Activated CD8-positive, alpha-beta memory T cell treated with anti-CD3 and anti-CD28 coated beads for 1 hour (primary cell): ENCODE data around the gene FADD.
"Not testable (repeated sequence)": the region's sequence is repeated elsewhere in the genome, so short reads cannot be mapped to it uniquely, and the experiment has no call there.

Source experiments
- DNase-seq, 2 donors: peaks; one replicate each; pipeline ENCODE4 v3.0.0-alpha.2; 2020; ENCODE audit warnings: low read depth in 1 of 2; ENCODE audit errors: extremely low read depth in 1 of 2

FADD gene

DNA sequence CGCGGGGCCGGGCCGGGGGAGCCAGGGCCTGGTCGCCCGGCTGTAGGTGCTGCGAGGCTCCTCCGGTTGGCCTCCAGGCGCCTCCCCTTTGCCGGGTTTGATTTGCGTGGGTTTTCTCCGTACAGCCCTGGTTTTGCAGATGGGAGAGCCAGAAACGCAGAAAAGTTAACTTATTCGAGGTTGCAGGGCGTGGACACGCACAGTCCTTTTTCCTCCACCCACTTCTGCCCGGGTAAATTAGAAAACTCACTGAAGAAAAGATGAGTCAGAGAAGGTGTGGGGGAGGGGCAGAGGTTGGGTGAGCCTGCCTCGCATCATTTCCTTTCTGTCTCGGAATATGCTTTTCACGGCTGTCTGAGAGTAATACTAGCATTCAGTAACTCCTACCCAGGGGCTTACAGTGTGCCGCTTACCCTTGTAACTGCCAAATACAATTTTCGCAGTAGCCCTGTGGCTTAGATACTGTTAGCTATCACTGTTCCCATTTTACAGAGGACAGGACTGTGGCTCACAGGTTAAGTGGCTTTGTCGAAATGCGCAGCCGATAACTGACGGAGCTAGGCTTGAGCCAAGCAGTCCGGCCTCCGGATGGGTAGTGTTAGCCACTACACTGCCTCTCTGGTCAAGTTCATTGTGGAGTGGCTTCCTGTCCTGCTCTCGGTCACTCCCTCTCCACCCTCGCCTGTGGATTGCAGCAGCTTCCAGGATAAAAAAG, 812 bp downstream of the FADD start:
- DNase-seq: peak; percentile 77 to 89

DNA sequence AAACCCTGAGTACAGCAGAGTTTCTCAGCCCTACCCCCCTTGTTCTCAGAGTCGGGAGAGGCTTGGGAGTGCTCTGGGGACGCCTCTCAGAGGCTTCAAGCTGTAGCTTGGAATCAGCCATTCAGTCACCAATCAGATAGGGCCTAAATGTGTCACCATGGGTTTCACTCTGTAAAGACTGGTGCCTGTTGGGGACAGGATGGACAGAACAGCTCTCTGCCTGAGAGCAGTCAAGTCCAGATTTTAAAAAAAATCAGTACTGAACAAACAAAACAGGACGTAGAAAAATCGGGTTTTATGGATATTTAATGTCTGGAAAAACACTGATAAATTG, 1.3 kb downstream of the FADD start:
- no peak for DNase-seq

DNA sequence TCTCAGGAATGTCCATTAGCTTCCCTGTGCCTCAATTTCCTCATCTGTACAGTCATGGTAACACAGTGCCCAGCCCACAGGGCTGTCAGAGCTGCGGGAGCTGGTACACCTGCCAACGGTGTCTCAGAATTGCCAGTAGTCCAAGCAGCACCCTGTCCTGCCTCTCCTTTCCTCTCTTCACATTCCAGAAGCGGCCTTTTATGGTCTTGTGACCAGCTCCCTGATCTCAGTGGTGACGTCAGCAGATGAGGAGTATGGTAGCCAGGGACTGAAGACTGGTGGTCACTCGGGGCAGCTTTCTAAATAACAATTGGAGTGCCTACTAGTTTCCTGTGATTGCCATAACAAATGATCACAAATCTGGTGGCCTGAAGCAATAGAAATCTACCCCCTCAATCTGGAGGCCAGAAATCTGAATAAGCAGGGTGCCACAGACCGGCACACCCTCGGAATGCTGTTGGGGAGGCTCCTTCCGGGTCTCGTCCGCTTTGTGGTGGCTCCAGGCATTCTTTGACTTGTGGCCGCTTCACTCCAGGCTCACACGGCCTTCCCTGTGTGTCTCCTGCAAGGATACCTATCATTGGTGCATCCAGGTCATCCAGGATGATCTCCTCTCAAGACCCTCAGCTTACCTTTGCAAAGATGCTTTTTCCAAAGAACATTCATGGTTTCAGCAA, 2.1 kb downstream of the FADD start:
- DNase-seq: no peak

DNA sequence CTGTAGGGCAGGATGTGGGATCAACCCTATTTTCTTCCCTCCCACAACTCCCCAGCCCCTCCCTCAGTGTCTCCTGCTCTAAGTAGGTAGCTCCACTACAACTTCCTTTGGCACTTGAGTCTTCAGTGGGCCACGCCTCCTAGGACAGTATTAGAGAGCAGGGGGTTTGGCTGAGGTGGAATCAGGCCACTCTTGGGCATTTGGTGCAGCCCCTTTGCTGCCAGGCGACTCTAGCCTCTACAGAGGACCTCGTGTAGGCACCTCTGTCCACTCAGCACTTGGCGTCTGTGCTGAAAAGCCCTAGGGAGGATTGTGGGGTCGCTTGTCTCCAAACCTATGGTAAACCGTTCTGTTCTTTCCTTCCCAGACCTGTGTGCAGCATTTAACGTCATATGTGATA, 2.7 kb downstream of the FADD start:
- DNase-seq: no peak

DNA sequence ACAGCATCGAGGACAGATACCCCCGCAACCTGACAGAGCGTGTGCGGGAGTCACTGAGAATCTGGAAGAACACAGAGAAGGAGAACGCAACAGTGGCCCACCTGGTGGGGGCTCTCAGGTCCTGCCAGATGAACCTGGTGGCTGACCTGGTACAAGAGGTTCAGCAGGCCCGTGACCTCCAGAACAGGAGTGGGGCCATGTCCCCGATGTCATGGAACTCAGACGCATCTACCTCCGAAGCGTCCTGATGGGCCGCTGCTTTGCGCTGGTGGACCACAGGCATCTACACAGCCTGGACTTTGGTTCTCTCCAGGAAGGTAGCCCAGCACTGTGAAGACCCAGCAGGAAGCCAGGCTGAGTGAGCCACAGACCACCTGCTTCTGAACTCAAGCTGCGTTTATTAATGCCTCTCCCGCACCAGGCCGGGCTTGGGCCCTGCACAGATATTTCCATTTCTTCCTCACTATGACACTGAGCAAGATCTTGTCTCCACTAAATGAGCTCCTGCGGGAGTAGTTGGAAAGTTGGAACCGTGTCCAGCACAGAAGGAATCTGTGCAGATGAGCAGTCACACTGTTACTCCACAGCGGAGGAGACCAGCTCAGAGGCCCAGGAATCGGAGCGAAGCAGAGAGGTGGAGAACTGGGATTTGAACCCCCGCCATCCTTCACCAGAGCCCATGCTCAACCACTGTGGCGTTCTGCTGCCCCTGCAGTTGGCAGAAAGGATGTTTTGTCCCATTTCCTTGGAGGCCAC, 3.3 kb downstream of the FADD start:
- no peak for DNase-seq

DNA sequence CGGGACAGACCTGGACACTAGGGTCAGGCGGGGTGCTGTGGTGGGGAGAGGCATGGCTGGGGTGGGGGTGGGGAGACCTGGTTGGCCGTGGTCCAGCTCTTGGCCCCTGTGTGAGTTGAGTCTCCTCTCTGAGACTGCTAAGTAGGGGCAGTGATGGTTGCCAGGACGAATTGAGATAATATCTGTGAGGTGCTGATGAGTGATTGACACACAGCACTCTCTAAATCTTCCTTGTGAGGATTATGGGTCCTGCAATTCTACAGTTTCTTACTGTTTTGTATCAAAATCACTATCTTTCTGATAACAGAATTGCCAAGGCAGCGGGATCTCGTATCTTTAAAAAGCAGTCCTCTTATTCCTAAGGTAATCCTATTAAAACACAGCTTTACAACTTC, 3.9 kb downstream of the FADD start:
- DNase-seq: no peak

DNA sequence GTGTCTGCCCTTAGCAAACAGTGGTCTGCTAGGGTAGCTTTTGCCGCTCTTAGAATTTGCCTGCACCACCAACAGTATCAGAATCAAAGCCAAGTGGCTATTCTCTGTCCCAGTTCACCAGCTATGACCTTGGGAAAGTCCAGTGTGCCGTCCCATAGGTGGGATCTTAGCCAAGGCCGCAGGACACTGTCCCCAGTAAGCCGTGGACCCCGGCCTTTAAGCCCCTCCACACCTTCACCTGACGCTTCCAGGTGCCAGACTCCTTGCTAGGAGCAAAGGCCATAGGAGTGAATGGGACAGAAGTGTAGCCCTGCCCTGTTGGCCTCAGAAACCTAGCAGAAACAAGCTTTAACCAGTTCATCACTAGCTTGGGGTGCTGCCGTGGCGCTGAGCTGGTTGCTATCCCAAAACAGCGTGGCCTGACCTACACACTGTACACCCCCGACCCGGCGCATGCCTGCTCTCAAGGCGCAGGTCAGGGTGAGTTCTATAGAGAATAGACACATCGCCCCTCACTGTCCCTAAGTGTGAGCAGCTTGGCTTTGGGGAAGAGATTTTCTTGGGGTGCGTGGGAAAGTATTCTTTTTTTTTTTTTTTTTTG, 4.5 kb downstream of the FADD start:
- DNase-seq: no peak

DNA sequence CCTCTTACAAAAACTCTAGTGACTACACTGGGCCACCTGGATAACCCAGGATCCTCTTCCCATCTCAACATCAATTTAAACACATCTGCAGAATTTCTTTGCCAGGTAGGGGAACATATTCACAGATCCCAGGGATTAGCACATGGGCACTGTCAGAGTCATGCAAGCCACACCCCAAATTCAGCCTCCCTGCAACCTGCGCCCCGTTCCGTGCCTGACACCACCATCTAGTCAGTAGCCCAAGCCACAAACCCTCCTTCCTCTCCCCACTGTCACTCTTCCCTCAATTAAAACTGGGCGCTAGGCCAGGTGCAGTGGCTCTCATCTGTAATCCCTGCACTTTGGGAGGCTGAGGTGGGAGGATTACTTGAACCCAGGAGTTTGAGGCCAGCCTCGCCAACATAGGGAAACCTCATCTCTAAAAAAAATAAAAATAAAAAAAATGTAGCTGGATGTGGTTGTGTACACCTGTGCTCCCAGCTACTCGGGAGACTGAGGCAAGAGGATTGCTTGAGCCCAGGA, 6.4 kb downstream of the FADD start:
- DNase-seq: no peak

DNA sequence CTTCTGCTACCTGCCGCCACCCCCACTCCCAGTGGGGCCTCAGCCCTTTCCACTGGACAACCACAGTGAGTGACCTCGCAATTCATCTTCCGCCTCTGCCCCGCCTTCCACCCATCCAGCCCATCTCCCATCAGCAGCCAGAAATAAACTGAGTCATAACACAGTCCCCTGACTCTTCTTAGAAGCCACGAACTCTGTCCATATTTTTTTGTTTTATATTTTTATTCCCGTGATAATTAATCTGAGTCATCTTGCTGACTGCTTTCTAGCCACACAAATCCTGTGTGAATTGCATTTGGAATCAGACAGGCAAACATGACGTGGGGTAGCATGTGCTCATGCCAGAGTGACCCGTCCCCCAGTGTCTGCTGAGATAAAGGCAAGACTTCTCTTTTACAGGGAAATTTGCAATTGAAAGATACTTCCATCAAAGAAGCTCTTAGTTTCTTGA, 7.0 kb downstream of the FADD start:
- DNase-seq: no peak

DNA sequence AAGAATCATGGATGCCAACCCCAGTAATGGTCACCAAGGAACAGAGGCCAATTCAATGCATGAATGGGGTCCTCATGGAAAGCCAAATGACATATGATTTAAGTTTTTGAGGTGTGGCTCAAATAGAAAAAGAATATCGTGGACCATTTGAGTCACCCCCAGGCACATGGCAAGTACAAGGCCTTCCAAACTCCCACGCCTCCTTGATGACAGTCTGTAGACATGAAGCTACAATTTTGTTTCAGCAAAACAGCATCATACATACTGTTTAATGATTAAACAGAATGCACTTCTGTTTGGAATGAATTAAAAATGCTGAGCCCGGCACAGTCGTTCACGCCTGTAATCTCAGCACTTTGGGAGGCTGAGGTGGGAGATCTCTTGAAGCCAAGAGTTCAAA, 7.4 kb downstream of the FADD start:
- DNase-seq: no peak

DNA sequence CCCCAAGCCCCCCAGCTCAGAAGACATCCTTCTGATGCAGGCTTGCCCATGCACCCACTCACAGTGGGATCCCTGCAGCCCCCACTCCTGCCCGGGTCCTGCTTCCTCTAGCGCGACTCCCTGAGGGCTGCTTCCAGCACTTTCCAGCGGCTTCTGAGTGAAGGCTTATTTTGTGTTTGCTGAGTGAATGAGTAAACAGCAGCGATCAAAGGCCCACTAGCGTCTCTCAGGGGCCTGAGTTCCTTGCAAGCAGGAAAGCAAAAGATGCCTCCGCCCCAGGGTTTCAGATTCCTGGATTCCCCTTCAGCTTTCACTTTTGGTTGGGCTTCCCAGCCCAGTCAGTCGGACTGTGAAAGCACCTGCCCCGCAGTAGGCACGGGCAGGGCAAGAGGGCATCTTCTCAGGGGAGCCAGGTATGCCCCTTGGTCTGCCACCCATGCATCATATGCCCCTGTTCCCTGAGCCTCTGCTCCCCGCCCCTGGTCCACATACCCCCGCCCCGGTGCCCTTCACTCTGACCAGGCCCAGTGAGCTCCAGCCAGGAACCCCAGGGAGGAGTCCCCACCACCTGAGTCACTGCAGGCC, 9.2 kb downstream of the FADD start:
- DNase-seq: no peak

DNA sequence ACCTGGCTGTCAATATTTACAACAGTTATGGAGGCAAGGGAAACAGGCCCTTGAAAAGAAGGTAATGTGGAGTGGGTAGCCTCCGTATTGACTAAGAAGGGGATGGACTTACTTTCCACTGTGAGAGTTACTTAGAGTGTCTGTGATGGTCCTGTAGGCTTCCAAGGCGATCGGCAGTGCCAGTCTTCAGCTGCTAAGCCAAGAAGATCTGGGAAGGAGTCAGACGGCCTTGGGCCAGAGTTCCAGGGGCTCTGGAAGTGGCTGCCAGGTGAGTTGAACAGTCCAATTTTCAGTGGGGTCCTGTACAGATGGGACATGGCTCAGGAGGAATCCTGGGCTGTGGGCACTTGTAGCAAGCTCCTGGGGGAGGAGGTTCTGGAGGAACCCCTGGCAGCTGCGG, 14.3 kb downstream of the FADD start:
- not testable (repeated sequence) for DNase-seq

DNA sequence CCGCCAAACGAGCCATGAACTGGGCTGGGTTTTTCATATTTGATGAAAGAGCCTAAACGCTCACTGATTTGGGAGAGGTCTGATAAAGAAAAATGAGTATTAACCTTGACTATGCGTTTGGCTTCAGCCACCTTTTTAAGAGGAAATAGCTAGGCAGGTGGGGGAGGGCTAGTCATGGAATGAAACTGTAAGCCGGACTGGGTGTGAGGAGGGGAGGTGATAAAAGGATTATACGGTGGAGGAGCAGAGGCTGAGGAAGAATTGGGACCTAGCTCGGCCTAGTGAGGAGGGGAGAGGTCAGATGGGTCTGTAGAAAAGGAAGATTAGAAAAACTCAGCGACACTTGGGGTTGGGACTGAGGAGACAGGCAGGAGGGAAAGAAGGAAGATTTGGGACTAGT, 15.0 kb downstream of the FADD start:
- not testable (repeated sequence) for DNase-seq

DNA sequence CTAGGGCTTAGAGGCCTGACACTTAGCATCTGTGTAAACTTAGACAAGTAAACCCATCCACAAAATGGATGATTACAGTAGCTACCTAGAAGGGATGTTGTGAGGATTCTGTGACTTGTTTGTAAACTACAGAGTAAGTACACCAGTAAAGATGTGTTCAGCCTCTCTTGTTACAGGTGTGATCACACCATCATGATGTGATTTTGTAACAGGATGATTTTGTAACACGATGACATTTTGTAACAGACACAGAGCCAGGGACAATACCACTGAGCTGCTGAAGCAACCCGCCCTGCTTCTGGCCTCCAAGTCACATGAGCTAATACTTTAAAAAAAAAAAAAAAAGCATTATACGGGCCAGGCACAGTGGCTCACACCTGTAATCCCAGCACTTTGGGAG, 17.0 kb downstream of the FADD start:
- no peak for DNase-seq

DNA sequence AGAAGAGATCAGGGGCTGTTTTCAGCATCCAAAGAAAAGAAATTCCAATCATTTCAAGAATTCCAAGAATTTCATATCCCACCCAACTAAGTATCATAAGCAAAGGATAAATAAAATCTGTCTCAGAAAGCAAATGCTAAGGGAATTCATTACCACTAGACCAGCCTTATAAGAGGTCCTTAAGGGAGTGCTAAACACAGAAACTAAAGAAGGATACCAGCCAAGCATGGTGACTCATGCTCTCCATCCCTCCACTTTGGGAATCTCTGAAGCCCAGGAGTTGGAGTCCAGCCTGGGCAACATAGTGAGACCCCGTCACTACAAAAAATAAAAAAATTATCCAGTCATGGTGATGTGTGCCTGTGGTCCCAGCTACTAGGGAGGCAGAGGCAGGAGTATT, 17.8 kb downstream of the FADD start:
- DNase-seq: no peak

DNA sequence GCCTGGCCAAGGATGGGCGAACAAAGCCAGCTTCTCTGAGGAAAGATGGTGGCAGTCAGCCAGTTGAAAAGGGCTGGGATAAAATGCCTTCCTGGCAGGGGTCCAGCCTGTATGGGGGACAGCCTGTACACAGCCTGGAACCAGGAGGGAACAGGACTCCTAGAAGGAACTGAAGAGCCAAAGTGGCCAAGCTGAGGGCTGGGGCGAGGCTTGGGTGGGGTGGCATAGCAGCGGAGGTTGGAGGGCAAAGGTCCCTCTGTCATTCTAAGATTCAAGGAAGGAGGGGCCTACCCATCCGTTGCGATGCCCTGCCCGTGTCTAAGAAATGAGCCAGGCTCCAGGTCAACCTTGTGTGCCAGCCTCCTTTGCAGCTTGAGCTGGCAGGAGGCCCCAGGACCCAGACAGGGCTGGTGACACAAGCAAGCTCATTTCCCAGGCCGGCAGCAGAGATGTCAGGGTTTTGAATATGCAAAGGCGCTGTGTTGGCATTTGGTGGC, 22.6 kb downstream of the FADD start:
- no peak for DNase-seq

DNA sequence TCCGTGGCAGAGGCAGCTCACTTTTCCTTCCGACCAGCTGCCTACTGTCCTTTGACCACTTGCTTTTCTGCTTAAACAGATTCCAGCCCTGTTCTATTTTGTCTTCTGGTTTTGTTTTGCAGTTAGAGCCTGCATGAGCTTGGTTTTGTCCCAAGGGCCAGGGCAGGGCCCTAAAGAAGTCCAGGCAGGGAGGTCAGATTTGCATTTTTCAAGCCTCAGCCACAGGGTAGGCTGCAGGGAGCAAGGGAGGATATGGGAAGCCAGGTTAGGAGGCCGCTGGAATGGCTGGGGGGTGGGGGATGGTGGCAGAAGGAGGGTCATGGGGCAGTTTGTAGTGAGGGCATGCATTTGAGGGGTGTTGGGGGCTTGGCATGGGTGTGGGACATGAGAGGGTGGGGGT, 23.1 kb downstream of the FADD start:
- no peak for DNase-seq

DNA sequence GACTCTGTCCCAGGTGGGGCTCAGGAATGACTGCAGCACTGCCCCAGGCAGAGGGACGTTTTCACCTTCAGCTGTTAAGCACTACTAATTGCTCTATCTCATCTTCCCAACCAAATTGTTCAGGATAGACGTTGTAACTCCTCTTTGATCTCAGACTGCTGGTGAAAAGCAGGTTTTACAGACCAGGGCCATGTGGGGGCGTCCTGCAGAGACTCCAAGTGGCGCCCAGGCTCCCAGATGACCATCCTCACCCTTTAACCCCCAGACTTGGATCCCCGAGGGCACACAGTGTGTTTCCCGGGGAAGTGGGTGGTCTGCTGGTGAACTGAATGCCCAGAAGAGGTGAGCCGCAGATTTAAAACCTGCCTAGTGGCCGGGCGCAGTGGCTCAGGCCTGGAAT, 23.9 kb downstream of the FADD start:
- no peak for DNase-seq

DNA sequence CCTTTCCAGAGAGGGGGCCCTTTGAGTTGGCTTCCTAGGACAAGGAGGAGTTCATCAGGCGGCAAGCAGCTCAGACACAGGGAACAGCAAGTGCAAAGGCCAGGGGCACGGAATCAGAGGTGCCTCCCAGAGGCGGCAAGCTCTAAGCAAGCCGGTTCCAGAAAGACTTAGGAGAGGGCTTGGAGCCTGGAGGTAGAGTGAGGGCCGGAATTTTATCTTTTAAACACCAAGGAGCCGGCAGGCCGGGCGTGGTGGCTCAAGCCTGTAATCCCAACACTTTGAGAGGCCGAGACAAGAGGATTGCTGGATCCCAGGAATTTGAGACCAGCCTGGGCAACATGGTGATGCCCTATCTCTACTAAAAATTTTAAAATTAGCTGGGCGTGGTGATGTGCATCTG, 26.6 kb downstream of the FADD start:
- DNase-seq: no peak

DNA sequence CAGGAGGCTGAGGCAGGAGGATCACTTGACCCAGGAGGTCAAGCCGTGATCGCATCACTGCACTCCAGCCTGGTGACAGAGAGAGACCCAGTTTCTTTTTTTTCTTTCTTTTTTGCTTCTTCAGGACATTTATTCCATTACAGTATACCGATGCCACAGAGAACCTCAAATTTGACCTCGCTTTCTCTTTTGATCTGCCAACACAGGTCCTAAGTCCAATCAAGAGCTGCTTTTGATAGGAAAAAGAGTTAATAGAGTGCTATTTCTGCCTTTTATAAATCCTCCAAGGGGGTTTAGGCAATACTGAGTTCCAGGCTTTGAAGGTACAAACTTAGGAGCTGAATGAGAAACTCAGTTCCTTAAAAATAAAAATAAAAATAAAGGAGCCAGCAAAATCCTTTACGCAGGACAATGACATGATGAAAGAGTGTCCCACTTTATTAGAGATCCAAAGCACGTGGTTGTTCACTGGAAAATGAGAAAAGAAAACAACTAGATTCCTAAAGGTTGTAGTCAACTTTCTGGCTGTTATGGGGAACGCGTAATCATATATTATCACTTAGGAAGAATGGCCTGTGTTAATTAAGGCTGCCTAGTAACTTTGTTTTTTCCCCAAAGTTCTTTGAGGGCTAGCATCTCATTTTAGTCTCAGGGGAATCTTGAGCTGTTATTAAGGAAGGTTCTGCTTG, 27.2 kb downstream of the FADD start:
- DNase-seq: no peak
